SK-N-SH treated with all-trans-retinoic acid at 6 μM for 48 hours (cell line): ENCODE results near the gene IL15RA.

ENCODE experiments used
- ARNTL ChIP-seq: fragments of 450-650 bp; formaldehyde crosslinking; IDR thresholded peaks from 2 replicates; pipeline ENCODE4 v1.5.0; 2020; ENCODE audit warnings: low read depth, mild to moderate bottlenecking, moderate library complexity, borderline replicate concordance
- BACH2 ChIP-seq: fragments of 250-450 bp; sonication (Bioruptor Pico); IDR thresholded peaks from 2 replicates; pipeline ENCODE4 v1.9.0; 2021; ENCODE audit warnings: mild to moderate bottlenecking, borderline replicate concordance
- CREB5 ChIP-seq: fragments of 250-450 bp; sonication (Bioruptor Pico); IDR thresholded peaks from 2 replicates; pipeline ENCODE4 v1.5.1; 2020; ENCODE audit warnings: low read depth, mild to moderate bottlenecking, moderate library complexity
- CSDC2 ChIP-seq: fragments of 250-450 bp; sonication (Bioruptor Pico); IDR thresholded peaks from 2 replicates; pipeline ENCODE4 v1.5.0; 2020; ENCODE audit warnings: mild to moderate bottlenecking, moderate library complexity
- PATZ1 ChIP-seq: fragments of 250-450 bp; sonication (Bioruptor Pico); IDR thresholded peaks from 2 replicates; pipeline ENCODE4 v1.8.0; 2020; ENCODE audit warnings: mild to moderate bottlenecking, moderate library complexity, borderline replicate concordance
- PPARA ChIP-seq: fragments of 250-450 bp; sonication (Bioruptor Pico); IDR thresholded peaks from 2 replicates; pipeline ENCODE4 v1.5.0; 2020; ENCODE audit warnings: mild to moderate bottlenecking, borderline replicate concordance
- RARB ChIP-seq: fragments of 250-450 bp; sonication (Bioruptor Pico); IDR thresholded peaks from 2 replicates; pipeline ENCODE4 v1.8.0; 2021; ENCODE audit warnings: mild to moderate bottlenecking, moderate library complexity
- TCF4 ChIP-seq: fragments of 250-450 bp; sonication (Bioruptor Pico); IDR thresholded peaks from 2 replicates; pipeline ENCODE4 v1.8.0; 2021; ENCODE audit warnings: mild to moderate bottlenecking, moderate library complexity, borderline replicate concordance
- ZC3H10 ChIP-seq: fragments of 250-450 bp; sonication (Bioruptor Pico); IDR thresholded peaks from 2 replicates; pipeline ENCODE4 v1.5.1; 2021; ENCODE audit warnings: mild to moderate bottlenecking, moderate library complexity
- ZFP3 ChIP-seq: fragments of 250-450 bp; sonication (Bioruptor Pico); IDR thresholded peaks from 2 replicates; pipeline ENCODE4 v1.5.0; 2020; ENCODE audit warnings: mild to moderate bottlenecking, moderate library complexity
- ZNF565 ChIP-seq: fragments of 450-650 bp; formaldehyde crosslinking; conservative IDR thresholded peaks from 2 replicates; pipeline ENCODE4 v1.5.0; 2020; ENCODE audit warnings: low read depth, mild to moderate bottlenecking, moderate library complexity

DNA sequence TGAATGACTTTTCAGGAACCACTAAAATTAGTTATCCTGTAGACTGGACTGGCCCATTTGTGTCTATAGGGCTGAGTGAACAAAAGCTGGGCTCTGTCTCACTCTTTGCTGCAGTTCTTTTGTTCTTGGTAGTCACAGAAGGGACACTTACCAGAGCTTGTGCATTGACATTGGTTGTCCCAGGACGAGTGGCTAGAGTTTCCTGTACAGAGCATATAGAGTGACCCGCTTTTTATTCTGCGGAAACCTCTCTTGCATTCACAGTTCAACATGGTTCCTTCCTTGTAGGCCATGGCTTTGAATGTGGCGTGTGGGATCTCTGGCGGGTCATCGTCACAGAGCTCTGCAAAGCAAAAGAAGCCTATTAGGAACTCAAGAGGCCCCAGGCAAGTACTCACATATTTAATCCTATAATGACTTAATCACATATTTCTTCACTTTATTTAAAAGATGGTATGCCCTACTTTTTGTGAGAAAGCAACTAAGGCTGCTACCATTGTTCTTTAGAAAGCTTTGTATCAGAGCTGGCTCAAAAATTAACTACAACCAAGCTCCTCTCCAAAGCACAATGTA lies 48.4 kb upstream of the IL15RA start:
- TF ChIP-seq ZC3H10: no peak
- TF ChIP-seq ZNF565: no peak
- no peak for TF ChIP-seq ARNTL (CRISPR knock-in tag)
- no peak for TF ChIP-seq TCF4 (CRISPR knock-in tag)
- no peak for TF ChIP-seq PPARA (CRISPR knock-in tag)
- no peak for TF ChIP-seq BACH2 (CRISPR knock-in tag)
- no peak for TF ChIP-seq CREB5 (CRISPR knock-in tag)
- no peak for TF ChIP-seq RARB (CRISPR knock-in tag)
- no peak for TF ChIP-seq PATZ1 (CRISPR knock-in tag)
- TF ChIP-seq CSDC2 (CRISPR knock-in tag): no peak
- TF ChIP-seq ZFP3: no peak
